Subcutaneous abdominal adipose tissue (tissue), 5 donors: Measurements from ENCODE around the gene DAGLA.

Experiments
- H3K27ac ChIP-seq: one replicate; pipeline ENCODE4 v1.7.0; 2013; ENCODE audit warnings: low read depth, mild to moderate bottlenecking, inconsistent platforms, low read length, moderate library complexity
- H3K27me3 ChIP-seq, 5 donors: one replicate each; pipeline ENCODE4 v1.7.0; 2013; ENCODE audit warnings: low read length in 5 of 5, inconsistent platforms in 1 of 5; ENCODE audit not compliant: control insufficient read depth in 5 of 5, insufficient read depth in 4 of 5
- H3K36me3 ChIP-seq, 5 donors: one replicate each; pipeline ENCODE4 v1.7.0; 2013; ENCODE audit warnings: low read length in 5 of 5; ENCODE audit not compliant: control insufficient read depth in 5 of 5, insufficient read depth in 5 of 5
- H3K4me1 ChIP-seq, 5 donors: one replicate each; pipeline ENCODE4 v1.7.0; 2013; ENCODE audit warnings: low read length in 5 of 5, mild to moderate bottlenecking in 3 of 5, moderate library complexity in 1 of 5; ENCODE audit not compliant: control insufficient read depth in 5 of 5, insufficient read depth in 5 of 5
- H3K4me3 ChIP-seq, 5 donors: one replicate each; pipeline ENCODE4 v1.7.0; 2013; ENCODE audit warnings: low read length in 5 of 5, low read depth in 1 of 5
- H3K9ac ChIP-seq, 5 donors: one replicate each; pipeline ENCODE4 v1.7.0; 2013; ENCODE audit warnings: low read length in 5 of 5, mild to moderate bottlenecking in 4 of 5, moderate library complexity in 3 of 5
- H3K9me3 ChIP-seq, 5 donors: one replicate each; pipeline ENCODE4 v1.7.0; 2013; ENCODE audit warnings: low read length in 5 of 5; ENCODE audit not compliant: control insufficient read depth in 5 of 5
- donor health status: healthy.
- donor health status: healthy.
- donor health status: healthy.
- donor health status: healthy.
- donor health status: healthy.

Gene DAGLA

GRCh38 chr11:61739413-61739812 lies 59.2 kb downstream of the DAGLA start:
- Histone ChIP-seq H3K27ac (no peak overlapping the region), H3K36me3 (peaks cover 0 to 82% (median 53%) of the 10 kb centered on the region in 5 donors)

GRCh38 chr11:61739966-61740365 lies 59.8 kb downstream of the DAGLA start:
- H3K36me3 ChIP-seq = peaks cover 0 to 83% (median 50%) of the 10 kb centered on the region in 5 donors
- no peaks in the 10 kb centered on the region for H3K9me3 ChIP-seq
- H3K27me3 ChIP-seq = no peaks in the 10 kb centered on the region

More at GRCh38 chr11:61739413-61739812, 59.2 kb downstream of the DAGLA start:
- peaks cover 0 to 28% (median 16%) of the 10 kb centered on the region in 5 donors for H3K4me1 ChIP-seq
- H3K9ac ChIP-seq = no peak overlapping the region
- H3K9me3 ChIP-seq = no peaks in the 10 kb centered on the region
- H3K4me3 ChIP-seq = no peak overlapping the region
- no peaks in the 10 kb centered on the region for H3K27me3 ChIP-seq

GRCh38 chr11:61742391-61742790 lies 62.2 kb downstream of the DAGLA start:
- Histone ChIP-seq H3K4me1 (peaks cover 0 to 28% (median 16%) of the 10 kb centered on the region in 5 donors), H3K36me3 (peaks cover 0 to 61% (median 31%) of the 10 kb centered on the region in 5 donors), H3K4me3 (no peak overlapping the region), H3K27ac (no peak overlapping the region), H3K27me3 (no peaks in the 10 kb centered on the region), H3K9me3 (no peaks in the 10 kb centered on the region), H3K9ac (no peak overlapping the region)

More at GRCh38 chr11:61739966-61740365, 59.8 kb downstream of the DAGLA start:
- no peak overlapping the region for H3K27ac ChIP-seq
- peaks cover 0 to 28% (median 16%) of the 10 kb centered on the region in 5 donors for H3K4me1 ChIP-seq
- no peak overlapping the region for H3K9ac ChIP-seq
- H3K4me3 ChIP-seq = no peak overlapping the region

- Histone ChIP-seq H3K27me3 (no peaks in the 10 kb centered on the region), H3K9me3 (no peaks in the 10 kb centered on the region), H3K4me1 (peaks cover 0 to 35% (median 22%) of the 10 kb centered on the region in 5 donors), H3K36me3 (peaks cover 0 to 52% (median 29%) of the 10 kb centered on the region in 5 donors), H3K9ac (no peak overlapping the region), H3K27ac (no peak overlapping the region), H3K4me3 (no peak overlapping the region)
Measured at GRCh38 chr11:61743486-61744095, 63.4 kb downstream of the DAGLA start.

- H3K27me3 ChIP-seq = no peaks in the 10 kb centered on the region
- H3K9me3 ChIP-seq = no peaks in the 10 kb centered on the region
- no peak overlapping the region for H3K9ac ChIP-seq
- H3K4me3 ChIP-seq = no peak overlapping the region
- H3K27ac ChIP-seq = no peak overlapping the region
- H3K4me1 ChIP-seq = peaks cover 0 to 31% (median 22%) of the 10 kb centered on the region in 5 donors
- H3K36me3 ChIP-seq = peaks cover 0 to 47% (median 29%) of the 10 kb centered on the region in 5 donors
Measured at GRCh38 chr11:61744181-61744580, 64.0 kb downstream of the DAGLA start.

- Histone ChIP-seq H3K36me3 (peaks cover 0 to 43% (median 29%) of the 10 kb centered on the region in 5 donors), H3K27me3 (no peaks in the 10 kb centered on the region), H3K27ac (no peak overlapping the region), H3K9ac (no peak overlapping the region), H3K4me3 (no peak overlapping the region), H3K9me3 (no peaks in the 10 kb centered on the region), H3K4me1 (peaks cover 0 to 26% (median 18%) of the 10 kb centered on the region in 5 donors)
Measured at GRCh38 chr11:61744609-61745156, 64.5 kb downstream of the DAGLA start.

GRCh38 chr11:61745781-61746441 lies 65.7 kb downstream of the DAGLA start:
- Histone ChIP-seq H3K4me1 (peaks cover 0 to 15% (median 6%) of the 10 kb centered on the region in 5 donors), H3K27ac (no peak overlapping the region), H3K9ac (no peak overlapping the region)

GRCh38 chr11:61746442-61747191 lies 66.4 kb downstream of the DAGLA start:
- H3K27ac ChIP-seq = no peak overlapping the region
- H3K4me3 ChIP-seq = no peak overlapping the region
- H3K9me3 ChIP-seq = no peaks in the 10 kb centered on the region
- peaks cover 0 to 26% (median 15%) of the 10 kb centered on the region in 5 donors for H3K36me3 ChIP-seq
- H3K27me3 ChIP-seq = no peaks in the 10 kb centered on the region
- H3K4me1 ChIP-seq = peaks cover 0 to 15% (median 6%) of the 10 kb centered on the region in 5 donors
- no peak overlapping the region for H3K9ac ChIP-seq

More at GRCh38 chr11:61745781-61746441, 65.7 kb downstream of the DAGLA start:
- Histone ChIP-seq H3K4me3 (no peak overlapping the region), H3K36me3 (peaks cover 0 to 31% (median 20%) of the 10 kb centered on the region in 5 donors), H3K9me3 (no peaks in the 10 kb centered on the region), H3K27me3 (no peaks in the 10 kb centered on the region)

GRCh38 chr11:61747192-61747966 lies 67.2 kb downstream of the DAGLA start:
- Histone ChIP-seq H3K9ac (peak overlapping the region in 2 of 5 donors; percentile 7 to 31), H3K4me1 (peaks cover 0 to 16% (median 11%) of the 10 kb centered on the region in 5 donors), H3K27me3 (peaks cover 0 to 4% (median 3%) of the 10 kb centered on the region in 5 donors), H3K9me3 (no peaks in the 10 kb centered on the region), H3K27ac (no peak overlapping the region), H3K36me3 (peaks cover 0 to 19% (median 8%) of the 10 kb centered on the region in 5 donors), H3K4me3 (no peak overlapping the region)
